Measurements from ENCODE around the gene LPIN3.

DNA sequence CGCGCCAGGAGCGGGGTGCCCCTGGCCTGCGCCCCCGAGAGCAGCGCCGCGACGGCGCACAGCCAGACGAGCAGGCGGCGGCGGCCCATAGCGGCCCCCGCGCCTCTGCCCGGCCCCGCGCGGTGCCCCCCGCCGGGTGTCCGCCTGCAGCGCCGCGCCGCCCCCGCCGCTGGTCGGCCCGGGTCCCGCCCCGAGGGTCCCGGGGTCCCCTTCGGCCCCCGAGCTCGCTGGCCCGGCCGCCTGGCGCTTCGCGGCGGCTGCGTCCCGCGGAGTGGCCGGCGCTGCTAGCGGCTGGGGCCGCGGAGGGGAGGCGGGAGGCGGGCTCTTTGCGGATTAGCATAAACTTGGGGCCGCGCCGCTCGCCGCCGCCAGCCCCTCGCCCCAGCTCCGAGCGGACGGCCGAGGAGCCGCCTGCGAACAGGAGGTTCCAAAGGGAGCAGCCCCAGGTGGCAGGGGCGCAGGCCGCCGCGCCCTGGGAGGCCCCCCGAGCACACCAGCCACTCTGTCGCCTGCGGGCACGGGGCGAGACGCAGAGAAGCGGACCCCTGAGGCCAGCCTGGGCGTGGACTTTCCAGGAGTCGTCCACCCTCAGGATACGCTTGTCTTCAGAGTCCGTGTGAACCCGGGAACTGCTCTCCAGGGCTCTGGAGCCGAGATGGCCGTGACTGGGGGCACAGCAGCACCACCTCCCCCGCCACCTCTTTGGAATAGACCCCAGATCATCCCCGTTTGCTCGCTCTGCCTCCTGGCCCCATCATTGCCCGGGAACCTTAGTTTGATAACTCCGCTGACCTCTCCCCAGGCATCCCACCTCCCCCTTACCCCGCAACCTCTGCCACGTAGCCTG is 26.1 kb downstream of the LPIN3 start, which contains the start of gene EMILIN3:
- TF ChIP-seq, protein P1, sequence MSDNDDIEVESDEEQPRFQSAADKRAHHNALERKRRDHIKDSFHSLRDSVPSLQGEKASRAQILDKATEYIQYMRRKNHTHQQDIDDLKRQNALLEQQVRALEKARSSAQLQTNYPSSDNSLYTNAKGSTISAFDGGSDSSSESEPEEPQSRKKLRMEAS (IDR thresholded peaks at IDR 0.05; ENCODE audit: low read depth, low read length): no peak
- TF ChIP-seq, protein P2, sequence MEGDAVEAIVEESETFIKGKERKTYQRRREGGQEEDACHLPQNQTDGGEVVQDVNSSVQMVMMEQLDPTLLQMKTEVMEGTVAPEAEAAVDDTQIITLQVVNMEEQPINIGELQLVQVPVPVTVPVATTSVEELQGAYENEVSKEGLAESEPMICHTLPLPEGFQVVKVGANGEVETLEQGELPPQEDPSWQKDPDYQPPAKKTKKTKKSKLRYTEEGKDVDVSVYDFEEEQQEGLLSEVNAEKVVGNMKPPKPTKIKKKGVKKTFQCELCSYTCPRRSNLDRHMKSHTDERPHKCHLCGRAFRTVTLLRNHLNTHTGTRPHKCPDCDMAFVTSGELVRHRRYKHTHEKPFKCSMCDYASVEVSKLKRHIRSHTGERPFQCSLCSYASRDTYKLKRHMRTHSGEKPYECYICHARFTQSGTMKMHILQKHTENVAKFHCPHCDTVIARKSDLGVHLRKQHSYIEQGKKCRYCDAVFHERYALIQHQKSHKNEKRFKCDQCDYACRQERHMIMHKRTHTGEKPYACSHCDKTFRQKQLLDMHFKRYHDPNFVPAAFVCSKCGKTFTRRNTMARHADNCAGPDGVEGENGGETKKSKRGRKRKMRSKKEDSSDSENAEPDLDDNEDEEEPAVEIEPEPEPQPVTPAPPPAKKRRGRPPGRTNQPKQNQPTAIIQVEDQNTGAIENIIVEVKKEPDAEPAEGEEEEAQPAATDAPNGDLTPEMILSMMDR (IDR thresholded peaks at IDR 0.05; ENCODE audit: low read depth, low read length): no peak
- TF ChIP-seq POLR2A (IDR thresholded peaks at IDR 0.05; ENCODE audit: extremely low read depth, insufficient read length): no peak

Data from NB4 (cell line).